Astrocyte of the cerebellum (primary cell): Measurements from ENCODE around the gene PYGO2.

Experiments
- DNase-seq: peaks from one replicate; pipeline ENCODE4 v3.0.0-alpha.2; 2011; ENCODE audit warnings: low read depth
- H3K4me3 ChIP-seq: 2 replicates; pipeline ENCODE4 v1.5.1; 2011; ENCODE audit warnings: mild to moderate bottlenecking, low read depth, low read length, moderate library complexity
- CTCF ChIP-seq: IDR thresholded peaks from 2 replicates; pipeline ENCODE4 v1.5.1; 2012; ENCODE audit warnings: low read length, low read depth, moderate library complexity, mild to moderate bottlenecking; ENCODE audit errors: missing control alignments
- in situ Hi-C: cut with HindIII; loops from 2 replicates; pipeline ENCODE4 v1.10.0; 2017; ENCODE audit warnings: low sequenced_read_pairs

PYGO2 gene

GRCh38 chr1:154961207-154962155, at the start of gene PYGO2:
Gene PYGO2, minus strand, starts transcription at chr1:154961782. Its CDS starts 206 bp downstream, at chr1:154961576.
- no peak for DNase-seq
- peak; percentile 23 for TF ChIP-seq CTCF
- in situ Hi-C loops: no loop called here
- peak within 1 kb of the TSS; percentile 72 for H3K4me3 ChIP-seq

- no peak overlapping the region for H3K4me3 ChIP-seq
- no peak for TF ChIP-seq CTCF
- in situ Hi-C loops: loop anchor here (5.0 kb wide), 2 partner anchors 51 to 54 kb away; partner anchors contain the start of genes EFNA4 and PBXIP1
- no peak for DNase-seq
These were observed 49.4 kb upstream of the PYGO2 start for GRCh38 chr1:155011004-155011416.

GRCh38 chr1:155010211-155010918, 48.8 kb upstream of the PYGO2 start:
- in situ Hi-C loops: loop anchor here (5.0 kb wide), 2 partner anchors 52 to 53 kb away; partner anchors contain the start of genes EFNA4 and PBXIP1

GRCh38 chr1:155009742-155010141, 48.2 kb upstream of the PYGO2 start:
- no peak for DNase-seq
- in situ Hi-C loops: loop anchor here (5.0 kb wide), 2 partner anchors 52 to 53 kb away; partner anchors contain the start of genes EFNA4 and PBXIP1
- TF ChIP-seq CTCF: no peak
- no peak overlapping the region for H3K4me3 ChIP-seq

More at GRCh38 chr1:155010211-155010918, 48.8 kb upstream of the PYGO2 start:
- DNase-seq: no peak
- TF ChIP-seq CTCF: no peak
- H3K4me3 ChIP-seq: no peak overlapping the region

- TF ChIP-seq CTCF: no peak
- H3K4me3 ChIP-seq: no peak overlapping the region
- DNase-seq: no peak
- in situ Hi-C loops: no loop called here
These were observed 47.7 kb upstream of the PYGO2 start for GRCh38 chr1:155009221-155009711.
